GM21825 (cell line): ENCODE results near the gene SRRM2.

Experiments used
- ATAC-seq: cut with Tn5 transposase; IDR thresholded peaks from one replicate; pipeline ENCODE4 v1.9.1; 2021; ENCODE audit warnings: mild to moderate bottlenecking, moderate library complexity; ENCODE audit not compliant: unreplicated experiment

SRRM2 gene

GRCh38 chr16:2791174-2791573 is 38.7 kb downstream of the SRRM2 start:
- ATAC-seq, result no peak

GRCh38 chr16:2792940-2793339 is 40.5 kb downstream of the SRRM2 start:
- no peak for ATAC-seq

- ATAC-seq, result no peak
Measured at GRCh38 chr16:2795395-2796143, 43.1 kb downstream of the SRRM2 start.

GRCh38 chr16:2798723-2799204 is 46.3 kb downstream of the SRRM2 start:
- no peak for ATAC-seq

DNA sequence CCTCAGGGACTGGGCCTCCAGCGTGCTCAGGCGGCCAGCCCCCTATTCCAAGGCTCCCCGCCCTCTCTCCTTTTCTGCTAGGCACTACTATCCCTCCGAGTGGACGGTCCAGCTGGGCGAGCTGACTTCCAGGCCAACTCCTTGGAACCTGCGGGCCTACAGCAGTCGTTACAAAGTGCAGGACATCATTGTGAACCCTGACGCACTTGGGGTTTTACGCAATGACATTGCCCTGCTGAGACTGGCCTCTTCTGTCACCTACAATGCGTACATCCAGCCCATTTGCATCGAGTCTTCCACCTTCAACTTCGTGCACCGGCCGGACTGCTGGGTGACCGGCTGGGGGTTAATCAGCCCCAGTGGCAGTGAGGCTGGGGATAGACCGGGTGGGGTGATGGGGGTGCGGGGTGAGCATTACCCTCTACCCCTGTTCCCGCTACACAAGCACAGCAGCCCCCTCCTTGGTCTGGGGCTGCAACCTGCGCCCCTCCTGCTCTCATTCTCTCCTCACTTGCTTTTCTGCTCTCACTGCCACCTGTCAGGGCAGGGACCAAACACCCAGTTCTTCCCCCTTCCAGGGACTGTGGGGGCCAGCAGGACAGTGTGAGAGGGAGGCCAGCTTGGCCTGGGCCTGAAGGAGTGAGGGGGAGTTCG is 46.9 kb downstream of the SRRM2 start:
- no peak for ATAC-seq

DNA sequence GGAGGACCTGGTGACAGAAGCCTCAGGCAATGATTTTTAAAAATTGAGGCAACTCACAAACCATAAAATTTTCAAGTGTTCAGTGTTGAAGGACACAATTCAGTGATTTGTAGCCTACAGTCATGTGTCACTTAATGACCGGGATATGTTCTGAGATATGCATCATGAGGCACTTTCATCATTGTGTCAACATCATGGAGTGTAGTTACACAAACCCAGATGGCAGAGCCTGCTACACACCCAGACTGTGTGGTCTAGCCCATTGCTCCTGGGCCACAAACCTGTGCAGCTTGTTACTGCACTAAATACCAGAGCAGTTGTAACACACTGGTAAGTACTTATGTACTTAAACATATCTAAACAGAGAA is 47.4 kb downstream of the SRRM2 start:
- ATAC-seq, result no peak

DNA sequence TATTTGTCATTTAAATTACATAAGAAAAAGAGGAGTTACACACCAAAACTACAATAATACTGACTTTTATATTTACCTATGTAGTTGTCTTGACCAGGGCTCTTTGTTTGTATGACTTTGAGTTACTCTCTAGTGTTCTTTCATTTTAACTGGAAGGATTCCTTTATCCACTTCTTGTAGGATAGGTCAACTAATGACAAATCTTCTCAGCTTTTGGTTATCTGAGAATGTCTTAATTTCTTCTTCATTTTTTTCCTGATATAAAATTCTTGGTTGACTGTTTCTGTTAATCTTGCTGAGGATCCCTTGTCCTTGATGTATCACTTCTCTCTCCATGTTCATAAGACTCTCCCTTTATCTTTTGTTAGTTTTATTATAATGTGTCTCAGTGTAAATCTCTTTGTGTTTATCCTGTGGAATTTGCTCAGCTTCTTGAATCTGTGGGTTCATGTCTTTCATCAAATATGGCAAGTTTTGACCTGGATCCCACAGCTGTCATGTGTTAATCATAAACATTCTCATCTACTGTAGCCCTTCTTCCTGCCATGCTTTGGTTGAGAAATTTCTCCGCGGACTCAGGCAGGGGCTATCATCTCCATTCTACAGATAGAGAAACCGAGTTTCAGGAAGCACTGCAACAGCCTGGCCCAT is 51.2 kb downstream of the SRRM2 start:
- ATAC-seq, result no peak

- no peak for ATAC-seq
Measured at GRCh38 chr16:2804728-2805127, 52.3 kb downstream of the SRRM2 start.

DNA sequence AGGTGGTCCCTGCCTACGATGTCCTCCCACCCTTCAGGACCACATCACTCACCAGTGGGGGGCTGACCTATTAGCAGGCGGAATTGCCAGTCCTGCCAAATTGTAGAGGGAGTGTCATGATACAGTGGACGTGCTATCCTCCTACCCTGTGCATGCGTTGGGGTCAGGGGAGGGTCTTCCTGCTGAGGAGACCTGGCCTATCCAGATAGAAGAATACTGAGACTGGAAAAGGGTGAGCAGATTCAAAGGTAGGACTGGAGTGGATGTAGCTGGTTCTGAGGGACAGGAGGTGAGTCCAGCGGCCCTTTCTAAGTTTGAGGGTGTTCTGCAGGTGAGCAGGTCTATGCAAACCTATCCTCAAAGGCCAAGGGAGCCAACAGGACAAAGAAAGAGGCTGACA is 53.8 kb downstream of the SRRM2 start:
- ATAC-seq, result no peak

DNA sequence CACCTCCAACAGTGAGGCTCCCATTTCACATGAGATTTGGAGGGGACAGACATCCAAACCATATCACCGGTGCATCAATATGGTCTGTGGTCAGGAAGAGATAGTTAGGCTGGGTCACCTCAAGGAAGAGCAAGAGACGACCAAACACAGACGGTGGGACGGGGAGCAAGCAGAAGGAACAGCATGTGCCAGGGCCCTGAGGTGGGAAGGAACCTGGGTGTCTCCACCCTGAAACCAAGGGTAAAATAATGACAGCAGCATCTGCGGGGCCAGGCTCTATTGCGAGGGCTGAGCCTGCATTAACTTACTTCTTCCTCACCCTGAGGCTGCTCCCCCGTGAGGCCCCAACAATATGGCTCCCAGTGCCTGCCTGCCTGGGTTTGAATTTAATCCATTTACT is 55.7 kb downstream of the SRRM2 start:
- no peak for ATAC-seq

DNA sequence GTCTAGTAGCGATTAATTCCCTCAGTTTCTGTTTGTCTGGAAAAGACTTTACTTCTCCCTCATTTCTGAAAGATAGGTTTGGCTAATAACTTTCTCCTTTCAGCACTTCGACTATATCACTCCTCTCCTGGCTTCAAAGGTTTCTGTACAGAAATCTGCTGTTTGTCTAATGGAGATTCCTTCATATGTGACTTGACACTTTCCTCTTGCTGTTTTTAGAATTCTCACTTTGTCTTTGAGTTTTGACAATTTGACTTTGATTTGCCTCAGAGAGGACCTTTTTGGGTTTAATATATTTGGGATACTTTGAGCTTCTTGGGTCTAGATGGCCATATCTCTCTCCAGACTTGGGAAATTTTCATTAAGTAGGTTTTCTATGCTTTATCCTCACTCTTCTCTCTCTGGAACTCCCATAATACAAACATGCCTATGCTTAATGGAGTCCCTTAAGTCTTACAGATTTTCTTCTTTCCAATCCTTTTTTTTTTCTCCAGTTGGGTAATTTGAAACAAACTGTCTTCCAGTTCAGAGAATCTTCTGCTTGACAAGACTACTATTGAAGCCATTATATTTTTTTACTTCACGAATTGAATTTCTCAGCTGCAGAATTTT is 56.8 kb downstream of the SRRM2 start:
- ATAC-seq, result no peak

DNA sequence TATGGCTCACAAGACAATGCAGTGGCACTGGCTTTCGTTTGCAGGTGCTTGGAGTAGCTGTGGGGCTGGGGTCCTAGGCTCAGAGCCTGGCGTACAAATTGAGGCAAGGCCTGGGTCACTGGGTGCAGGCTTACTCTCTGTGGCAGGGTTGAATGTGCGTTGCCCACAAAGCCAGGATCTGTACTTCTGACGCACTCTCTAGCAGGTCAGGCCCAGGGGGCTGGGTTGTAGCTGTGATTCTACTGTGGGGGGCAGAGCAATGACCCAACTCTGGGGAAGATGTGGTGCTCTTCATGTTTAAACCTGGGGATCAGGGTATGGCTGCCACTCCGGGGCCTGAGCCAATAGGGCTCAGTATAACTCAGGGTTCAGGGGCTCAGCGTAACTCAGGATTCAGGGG is 58.2 kb downstream of the SRRM2 start:
- ATAC-seq, result no peak

DNA sequence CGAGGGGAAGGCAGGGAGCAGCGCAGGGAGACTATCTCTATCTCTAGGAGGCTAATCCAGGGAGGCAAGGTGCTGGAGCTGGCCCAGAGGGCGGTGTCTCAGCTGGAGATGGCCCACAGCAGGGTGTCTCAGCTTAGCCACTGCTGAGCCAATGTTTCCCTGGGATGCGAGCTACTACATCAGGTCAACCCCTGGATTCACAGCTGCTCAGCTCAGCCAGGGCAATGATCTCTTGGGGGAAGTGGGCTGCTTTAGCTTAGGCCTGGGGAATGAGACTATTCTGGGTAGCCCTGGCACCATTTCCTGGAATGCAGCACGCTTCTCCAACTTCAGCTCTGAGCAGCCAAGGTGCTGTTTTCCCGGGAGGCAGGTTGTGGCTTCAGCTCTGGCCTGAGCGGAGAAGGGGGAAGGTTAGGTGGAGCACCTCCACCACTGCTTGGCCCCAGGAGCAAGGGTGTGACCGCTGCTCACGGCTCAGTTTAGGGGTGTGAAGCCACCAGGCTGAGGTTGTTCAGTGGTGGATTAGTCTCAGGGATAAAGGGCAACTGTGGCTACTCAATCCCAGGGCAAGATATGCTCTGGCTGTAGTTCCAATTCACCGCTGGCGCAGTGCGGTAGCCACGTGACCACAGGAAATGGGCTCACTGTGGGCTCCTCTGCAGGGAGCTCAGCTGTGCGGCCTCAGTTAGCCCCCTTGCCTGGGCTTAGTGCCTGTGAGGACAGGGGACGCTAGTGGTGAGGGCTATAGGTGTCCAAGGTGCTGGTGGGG is 59.4 kb downstream of the SRRM2 start:
- no peak for ATAC-seq

GRCh38 chr16:2813771-2814221 is 61.4 kb downstream of the SRRM2 start:
- no peak for ATAC-seq

DNA sequence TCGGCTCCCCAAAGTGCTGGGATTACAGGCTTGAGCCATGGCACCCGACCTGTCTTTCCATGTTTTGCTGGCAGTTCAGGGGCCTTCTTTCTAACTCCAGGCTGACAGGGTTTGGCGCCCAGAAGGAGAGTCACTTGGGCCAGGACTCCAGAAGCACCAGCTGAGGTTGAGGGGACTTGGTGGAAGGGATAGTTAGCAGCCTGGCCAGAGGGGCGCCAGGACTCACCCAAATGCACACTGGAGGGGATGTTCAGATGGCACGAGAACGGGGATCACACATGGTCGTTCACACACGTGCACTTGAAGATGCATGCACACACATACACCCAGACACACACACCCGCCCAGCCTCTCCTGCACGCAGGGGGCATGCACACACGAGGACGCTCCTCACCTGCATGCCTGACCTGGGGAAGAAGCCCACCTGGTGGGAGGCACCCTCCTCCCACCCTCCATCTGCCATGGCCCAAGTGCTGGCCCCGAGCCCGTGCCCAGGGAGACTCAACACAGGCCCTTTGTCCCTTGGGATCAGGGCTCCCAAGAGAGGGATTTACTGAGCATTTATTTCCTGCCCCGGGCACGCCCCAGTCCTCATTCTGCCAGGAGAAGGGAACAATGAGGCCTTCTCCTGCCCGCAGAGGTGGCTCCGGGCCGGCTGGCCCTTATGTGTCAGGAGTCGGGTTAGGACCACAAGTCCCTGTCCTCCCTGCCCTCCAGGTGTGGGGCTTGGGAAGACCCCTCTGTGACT is 62.3 kb downstream of the SRRM2 start:
- no peak for ATAC-seq

DNA sequence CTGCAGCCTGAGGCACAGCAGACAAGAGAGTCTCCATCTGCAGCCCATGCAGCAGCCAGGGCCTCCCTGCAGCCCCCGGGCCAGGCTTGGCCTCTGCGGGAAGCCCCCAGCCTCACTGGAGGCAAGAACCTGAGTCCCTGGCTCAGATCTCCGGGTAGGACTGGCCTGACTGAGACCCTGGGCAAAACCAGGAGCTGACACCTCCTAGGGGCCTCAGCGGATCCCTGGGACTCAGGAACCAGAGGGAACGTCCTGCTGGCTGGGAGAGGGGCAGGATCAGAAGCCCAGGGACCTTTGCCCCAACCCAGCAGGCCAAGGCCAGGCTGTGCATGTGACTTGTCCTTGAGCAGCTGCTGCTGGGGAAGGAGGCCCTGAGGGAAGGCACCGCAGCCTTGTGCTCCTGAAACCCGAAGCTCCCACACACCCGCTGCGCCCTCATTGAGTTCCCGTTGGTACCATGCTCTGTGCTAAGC is 62.9 kb downstream of the SRRM2 start:
- no peak for ATAC-seq

DNA sequence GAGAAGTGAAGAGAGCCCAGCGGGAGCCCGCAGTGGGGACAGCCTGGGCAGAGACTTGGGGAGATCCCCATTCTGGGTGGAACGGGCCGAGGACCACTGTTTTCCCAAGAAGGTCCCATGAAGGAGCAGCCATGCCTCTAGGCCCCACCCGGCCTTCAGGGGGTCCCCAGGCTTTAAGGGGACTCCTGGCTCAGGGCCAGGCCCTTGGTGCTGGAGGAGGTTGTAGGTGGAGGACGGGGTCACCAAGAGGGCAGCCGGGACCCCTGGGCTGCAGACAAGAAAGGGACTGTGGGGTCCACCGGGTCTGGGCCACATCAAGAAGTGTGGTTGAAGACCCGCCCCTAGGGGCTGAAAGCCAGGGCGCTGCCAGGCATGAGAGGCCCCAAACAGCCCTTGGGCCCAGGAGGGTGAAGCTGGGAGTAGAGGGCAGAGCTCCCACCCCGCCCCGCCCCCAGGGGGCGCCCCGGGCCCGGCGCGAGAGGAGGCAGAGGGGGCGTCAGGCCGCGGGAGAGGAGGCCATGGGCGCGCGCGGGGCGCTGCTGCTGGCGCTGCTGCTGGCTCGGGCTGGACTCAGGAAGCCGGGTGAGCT is 64.4 kb downstream of the SRRM2 start, which contains the start of gene PRSS21:
PRSS21 (plus strand) TSS at position 487 of the 589 bp plus-strand sequence; CDS start at position 519, 32 bp downstream.
- no peak for ATAC-seq

DNA sequence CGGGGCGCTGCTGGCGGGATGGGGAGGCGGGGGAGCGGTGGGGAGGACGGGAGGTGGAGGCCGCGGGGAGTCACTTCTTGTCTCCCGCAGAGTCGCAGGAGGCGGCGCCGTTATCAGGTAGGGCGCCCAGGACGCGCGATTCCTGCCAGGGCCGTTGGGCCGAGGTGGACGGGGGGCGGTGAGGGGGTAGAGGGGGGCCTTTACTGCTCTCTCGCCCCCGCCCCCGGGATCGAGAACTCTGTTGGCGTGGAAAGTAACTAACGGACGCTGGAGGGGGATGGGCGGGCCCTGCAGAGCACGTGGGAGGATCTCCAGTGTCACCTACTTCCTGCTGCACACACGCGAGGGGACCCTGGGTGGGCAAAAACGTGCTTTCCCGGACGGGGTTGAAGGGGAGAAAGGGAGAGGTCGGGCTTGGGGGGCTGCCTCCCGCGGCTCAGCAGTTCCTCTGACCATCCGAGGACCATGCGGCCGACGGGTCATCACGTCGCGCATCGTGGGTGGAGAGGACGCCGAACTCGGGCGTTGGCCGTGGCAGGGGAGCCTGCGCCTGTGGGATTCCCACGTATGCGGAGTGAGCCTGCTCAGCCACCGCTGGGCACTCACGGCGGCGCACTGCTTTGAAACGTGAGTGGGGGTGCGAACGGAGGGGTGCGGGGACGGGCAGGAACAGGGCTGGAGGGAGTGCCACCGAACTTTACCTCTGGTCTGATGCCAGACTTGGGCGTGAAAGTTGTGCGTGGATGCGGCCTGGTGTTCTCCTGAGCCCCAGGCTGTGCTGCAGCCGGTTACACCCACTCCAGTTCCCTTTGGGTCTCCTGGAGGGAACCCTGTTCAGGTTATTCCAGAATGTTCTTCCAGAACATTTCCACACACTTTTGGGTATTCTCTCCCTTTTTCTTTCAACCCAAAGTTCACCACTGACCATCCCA is 65.2 kb downstream of the SRRM2 start:
- no peak for ATAC-seq
